ENCODE measurements around the gene OPN1SW. TPM values are rescaled to one million over a fixed set of nuclear protein-coding genes. Genes with fewer than 3 reads are reported as not detected.

Gene OPN1SW
- total RNA-seq, 4 donors from 2014 or later, result not detected

GRCh38 chr7:128778946-128779345 lies 3.4 kb upstream of the OPN1SW start:
- no peaks in the 10 kb centered on the region for H3K36me3 ChIP-seq
- H3K4me1 ChIP-seq, result no peaks in the 10 kb centered on the region
- TF ChIP-seq POLR2A (IDR thresholded peaks at IDR 0.05) (no peak), CTCF (IDR thresholded peaks at IDR 0.05) (no peak)
- DNase-seq, result no peak
- no peaks in the 10 kb centered on the region for H3K9me3 ChIP-seq
- no peaks in the 10 kb centered on the region for H3K27me3 ChIP-seq
- no peak overlapping the region for H3K4me3 ChIP-seq
- no peak overlapping the region for H3K27ac ChIP-seq

GRCh38 chr7:128777156-128778123 lies 1.8 kb upstream of the OPN1SW start:
- Histone ChIP-seq H3K36me3 (peaks cover 0 to 4% (median 0%) of the 10 kb centered on the region in 3 donors), H3K27me3 (no peaks in the 10 kb centered on the region), H3K9me3 (no peaks in the 10 kb centered on the region), H3K27ac (no peak overlapping the region), H3K4me1 (no peaks in the 10 kb centered on the region), H3K4me3 (no peak overlapping the region)
- no peak for DNase-seq
- no peak for TF ChIP-seq CTCF (IDR thresholded peaks at IDR 0.05)
- TF ChIP-seq POLR2A (IDR thresholded peaks at IDR 0.05), result no peak

- H3K27ac ChIP-seq, result no peak overlapping the region
- peaks cover 0 to 28% (median 0%) of the 10 kb centered on the region in 3 donors for H3K36me3 ChIP-seq
- no peaks in the 10 kb centered on the region for H3K27me3 ChIP-seq
- H3K9me3 ChIP-seq, result no peaks in the 10 kb centered on the region
- no peak overlapping the region for H3K4me3 ChIP-seq
- TF ChIP-seq POLR2A (IDR thresholded peaks at IDR 0.05) (no peak), CTCF (IDR thresholded peaks at IDR 0.05) (no peak)
- no peaks in the 10 kb centered on the region for H3K4me1 ChIP-seq
- no peak for DNase-seq
Measured at GRCh38 chr7:128774921-128775320, 673 bp downstream of the OPN1SW start.

- no peak overlapping the region for H3K4me3 ChIP-seq
- no peak overlapping the region for H3K27ac ChIP-seq
- no peaks in the 10 kb centered on the region for H3K4me1 ChIP-seq
- TF ChIP-seq CTCF (IDR thresholded peaks at IDR 0.05), result no peak
- no peak for TF ChIP-seq POLR2A (IDR thresholded peaks at IDR 0.05)
- no peak for DNase-seq
- H3K27me3 ChIP-seq, result no peaks in the 10 kb centered on the region
- no peaks in the 10 kb centered on the region for H3K9me3 ChIP-seq
- peaks cover 0 to 36% (median 5%) of the 10 kb centered on the region in 3 donors for H3K36me3 ChIP-seq
Measured at GRCh38 chr7:128774029-128774689, 1.4 kb downstream of the OPN1SW start.

- Histone ChIP-seq H3K4me3 (no peak overlapping the region), H3K9me3 (no peaks in the 10 kb centered on the region), H3K27ac (no peak overlapping the region), H3K36me3 (peaks cover 0 to 41% (median 6%) of the 10 kb centered on the region in 3 donors), H3K4me1 (no peaks in the 10 kb centered on the region), H3K27me3 (no peaks in the 10 kb centered on the region)
- DNase-seq, result no peak
- TF ChIP-seq POLR2A (IDR thresholded peaks at IDR 0.05), result no peak
- TF ChIP-seq CTCF (IDR thresholded peaks at IDR 0.05), result no peak
Measured at GRCh38 chr7:128773604-128774003, 2.0 kb downstream of the OPN1SW start.

Measured in Peyer's patch (tissue), 4 donors.